K562 (cell line): ENCODE results near the gene SMAGP. TPM values are rescaled to one million over a fixed set of nuclear protein-coding genes. Genes with fewer than 3 reads are reported as not detected.

Source experiments
- ARID1B ChIP-seq: fragments of 450-650 bp; IDR thresholded peaks from 2 replicates; pipeline ENCODE4 v1.6.1; 2016; ENCODE audit warnings: antibody characterized with exemption, mild to moderate bottlenecking, inconsistent platforms
- HMGN3 ChIP-seq: IDR thresholded peaks from 2 replicates; pipeline ENCODE4 v1.6.1; 2011; ENCODE audit warnings: borderline replicate concordance, low read depth, mild to moderate bottlenecking, mixed read lengths, low read length; ENCODE audit not compliant: insufficient read length; ENCODE audit errors: extremely low read depth
- HNRNPL ChIP-seq: fragments of 200-400 bp; formaldehyde crosslinking; IDR thresholded peaks from 2 replicates; pipeline ENCODE4 v1.6.1; 2017; ENCODE audit warnings: low read depth, mild to moderate bottlenecking, low read length
- SMAD1 ChIP-seq: fragments of 150-350 bp; IDR thresholded peaks from 2 replicates; pipeline ENCODE4 v1.6.1; 2014; ENCODE audit warnings: low read length, low read depth; ENCODE audit not compliant: partially characterized antibody
- SP1 ChIP-seq: sonication (generic); formaldehyde crosslinking; IDR thresholded peaks from 2 replicates; pipeline ENCODE4 v1.8.1; 2022; ENCODE audit warnings: mild to moderate bottlenecking, missing genetic modification reagents
- TCF7 ChIP-seq: sonication (generic); IDR thresholded peaks from 2 replicates; pipeline ENCODE4 v1.6.1; 2016; ENCODE audit warnings: antibody characterized with exemption, borderline replicate concordance
- YBX1 ChIP-seq: fragments of 450-650 bp; IDR thresholded peaks from 2 replicates; pipeline ENCODE4 v1.7.1; 2016; ENCODE audit warnings: mild to moderate bottlenecking
- ZNF407 ChIP-seq: fragments of 450-650 bp; IDR thresholded peaks from 2 replicates; pipeline ENCODE4 v1.6.1; 2016; ENCODE audit warnings: low read depth
- ZNF696 ChIP-seq: fragments of 250-450 bp; sonication (Bioruptor Pico); conservative IDR thresholded peaks from 2 replicates; pipeline ENCODE4 v1.4.0; 2020; ENCODE audit warnings: mild to moderate bottlenecking, moderate library complexity
- ZNF778 ChIP-seq: fragments of 450-650 bp; formaldehyde crosslinking; IDR thresholded peaks from 2 replicates; pipeline ENCODE4 v1.4.0; 2020; ENCODE audit warnings: mild to moderate bottlenecking, moderate library complexity
- polyA plus RNA-seq, 8 experiments: library from polyadenylated mRNA; depleted of rRNA in 4 of 8; stranded (reverse) in 5 of 8; unstranded in 3 of 8; fragments of >200 nt; fragmentation: Nextera tagmentation in 2 of 8; fragmentation: Illumina TruSeq in 1 of 8; extraction: Ambion mirVana in 2 of 8; extraction: Trizol in 1 of 8; gene quantifications; 2 replicates each; pipeline versions ENCODE4 v1.2.1 to v1.2.3, GENCODE V29; 2011 to 2014; ENCODE audit warnings: inconsistent platforms in 1 of 8, missing spikeins in 1 of 8
- total RNA-seq, 7 experiments: library from RNA; depleted of rRNA in 6 of 7; stranded (reverse); fragments of >200 nt in 6 of 7; fragmentation: Illumina TruSeq in 2 of 7; extraction: Trizol in 2 of 7; gene quantifications; 2 replicates each; pipeline versions ENCODE4 v1.2.1 to v1.2.3, GENCODE V29; 2011 to 2021; ENCODE audit warnings: low replicate concordance in 1 of 7
- TF ChIP-seq, protein P1 (sequence below), 3 experiments: fragments of 200-800 bp in 1 of 3; fragments of 250-450 bp in 1 of 3; fragments of 450-650 bp in 1 of 3; sonication (Bioruptor Pico) in 1 of 3; sonication (Bioruptor generic) in 1 of 3; formaldehyde crosslinking in 1 of 3; IDR thresholded peaks; 2 replicates each; pipeline versions ENCODE4 v1.6.1 to v1.8.0; 2016 to 2022; ENCODE audit warnings: mild to moderate bottlenecking in 2 of 3, missing genetic modification characterization in 2 of 3, missing compliant biosample characterization in 1 of 3, moderate library complexity in 1 of 3
- TF ChIP-seq, protein P2 (sequence below): fragments of 250-450 bp; sonication (Bioruptor Pico); IDR thresholded peaks from 2 replicates; pipeline ENCODE4 v1.5.0; 2021; ENCODE audit warnings: mild to moderate bottlenecking, moderate library complexity

Gene SMAGP
- total and polyA plus RNA-seq, 9 of the 15 experiments (the other 6 are each of a cell fraction or from before 2014, with no cell fraction given): 23.1 to 62.3 (median 29.9) TPM

- no peak for TF ChIP-seq ZNF407
- TF ChIP-seq, protein P1, sequence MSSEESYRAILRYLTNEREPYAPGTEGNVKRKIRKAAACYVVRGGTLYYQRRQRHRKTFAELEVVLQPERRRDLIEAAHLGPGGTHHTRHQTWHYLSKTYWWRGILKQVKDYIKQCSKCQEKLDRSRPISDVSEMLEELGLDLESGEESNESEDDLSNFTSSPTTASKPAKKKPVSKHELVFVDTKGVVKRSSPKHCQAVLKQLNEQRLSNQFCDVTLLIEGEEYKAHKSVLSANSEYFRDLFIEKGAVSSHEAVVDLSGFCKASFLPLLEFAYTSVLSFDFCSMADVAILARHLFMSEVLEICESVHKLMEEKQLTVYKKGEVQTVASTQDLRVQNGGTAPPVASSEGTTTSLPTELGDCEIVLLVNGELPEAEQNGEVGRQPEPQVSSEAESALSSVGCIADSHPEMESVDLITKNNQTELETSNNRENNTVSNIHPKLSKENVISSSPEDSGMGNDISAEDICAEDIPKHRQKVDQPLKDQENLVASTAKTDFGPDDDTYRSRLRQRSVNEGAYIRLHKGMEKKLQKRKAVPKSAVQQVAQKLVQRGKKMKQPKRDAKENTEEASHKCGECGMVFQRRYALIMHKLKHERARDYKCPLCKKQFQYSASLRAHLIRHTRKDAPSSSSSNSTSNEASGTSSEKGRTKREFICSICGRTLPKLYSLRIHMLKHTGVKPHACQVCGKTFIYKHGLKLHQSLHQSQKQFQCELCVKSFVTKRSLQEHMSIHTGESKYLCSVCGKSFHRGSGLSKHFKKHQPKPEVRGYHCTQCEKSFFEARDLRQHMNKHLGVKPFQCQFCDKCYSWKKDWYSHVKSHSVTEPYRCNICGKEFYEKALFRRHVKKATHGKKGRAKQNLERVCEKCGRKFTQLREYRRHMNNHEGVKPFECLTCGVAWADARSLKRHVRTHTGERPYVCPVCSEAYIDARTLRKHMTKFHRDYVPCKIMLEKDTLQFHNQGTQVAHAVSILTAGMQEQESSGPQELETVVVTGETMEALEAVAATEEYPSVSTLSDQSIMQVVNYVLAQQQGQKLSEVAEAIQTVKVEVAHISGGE (CRISPR knock-in tag; IDR thresholded peaks at IDR 0.05): no peak; a peak in 1 of 6 replicates
- no peak for TF ChIP-seq ZNF696 (CRISPR knock-in tag)
- peak; percentile 57 for TF ChIP-seq HMGN3
- TF ChIP-seq ZNF778: no peak
- TF ChIP-seq SMAD1: no peak
- no peak for TF ChIP-seq HNRNPL
- TF ChIP-seq TCF7: no peak
- TF ChIP-seq, protein P2, sequence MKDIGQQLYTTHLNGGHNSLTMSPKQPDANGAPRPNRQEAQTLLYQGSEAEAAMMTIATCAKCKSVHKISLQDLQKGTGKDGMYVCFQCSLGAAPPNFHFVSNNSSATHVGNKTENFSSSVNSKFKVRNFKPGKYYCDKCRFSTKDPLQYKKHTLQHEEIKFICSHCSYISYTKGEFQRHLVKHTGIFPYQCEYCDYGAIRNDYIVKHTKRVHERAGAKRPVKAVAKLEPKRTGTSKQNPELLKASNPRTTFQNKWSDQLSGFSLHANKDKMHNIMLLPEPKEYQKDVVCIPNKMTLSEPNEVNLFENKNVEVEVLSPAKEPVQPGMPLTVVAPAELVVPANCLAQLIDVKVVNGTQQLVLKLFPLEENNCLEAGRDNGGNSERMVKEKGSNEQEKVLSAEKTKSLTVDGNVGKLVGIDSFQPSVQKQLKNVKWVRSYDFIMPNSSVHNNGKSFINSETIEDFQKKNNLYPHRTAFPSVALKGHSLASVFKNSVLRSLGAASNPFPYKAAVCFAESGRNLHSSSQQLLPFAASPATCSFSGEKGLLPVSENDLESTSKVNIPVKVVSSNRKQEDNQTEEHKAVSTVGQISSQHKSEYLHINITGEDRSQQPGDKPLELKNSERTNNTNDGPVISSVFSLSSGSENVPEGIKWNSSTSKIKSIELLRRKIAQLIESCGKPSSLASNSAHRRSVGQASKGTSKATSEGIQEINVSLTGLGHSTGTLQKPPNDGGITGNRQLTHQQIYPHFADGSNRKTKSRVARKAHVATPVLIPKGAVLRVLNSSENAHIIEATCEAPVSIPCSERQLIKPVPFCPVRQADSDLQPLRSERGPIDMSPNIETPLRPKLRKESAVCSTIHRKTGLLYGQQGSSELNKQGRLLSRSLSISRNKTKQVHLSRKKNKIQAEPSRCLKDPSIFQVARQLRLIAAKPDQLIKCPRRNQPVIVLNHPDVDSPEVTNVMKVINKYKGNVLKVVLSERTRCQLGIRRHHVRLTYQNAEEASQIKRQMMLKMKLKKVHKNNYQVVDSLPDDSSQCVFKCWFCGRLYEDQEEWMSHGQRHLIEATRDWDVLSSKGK (CRISPR knock-in tag): no peak
- no peak for TF ChIP-seq ARID1B
- 0 out of 2 replicates have a peak, but pooled peaks have one; percentile 25 for TF ChIP-seq SP1 (CRISPR knock-in tag)
- no peak for TF ChIP-seq YBX1
Measured at GRCh38 chr12:51217968-51218606, 52.1 kb downstream of the SMAGP start, which contains the start of gene POU6F1 (continued).
